EL (cell line): ENCODE measurements around the gene TDRD5.
A peak's percentile ranks its signal among the peaks of the same experiment; 100 is the strongest.
"Not testable (repeated sequence)": the region's sequence is repeated elsewhere in the genome, so short reads cannot be mapped to it uniquely, and the experiment has no call there.

ENCODE experiments used
- DNase-seq: peaks from one replicate; pipeline ENCODE4 v3.0.0-alpha.2; 2016

Gene TDRD5

GRCh38 chr1:179599623-179600249 is 8.1 kb downstream of the TDRD5 start:
- DNase-seq: peak; percentile 25

- DNase-seq: no peak
These were observed 9.5 kb downstream of the TDRD5 start for GRCh38 chr1:179601093-179601492.

- no peak for DNase-seq
These were observed 20.7 kb downstream of the TDRD5 start for GRCh38 chr1:179612361-179612760.

GRCh38 chr1:179630719-179631118 is 39.1 kb downstream of the TDRD5 start:
- no peak for DNase-seq

GRCh38 chr1:179632868-179633267 is 41.2 kb downstream of the TDRD5 start:
- DNase-seq: no peak

GRCh38 chr1:179637211-179637860 is 45.7 kb downstream of the TDRD5 start:
- no peak for DNase-seq

- DNase-seq: no peak
These were observed 69.4 kb downstream of the TDRD5 start for GRCh38 chr1:179661018-179661417.

GRCh38 chr1:179663810-179664209 is 72.2 kb downstream of the TDRD5 start:
- DNase-seq: no peak

- no peak for DNase-seq
These were observed 86.2 kb downstream of the TDRD5 start for GRCh38 chr1:179677882-179678281.

GRCh38 chr1:179694530-179694929 is 102.9 kb downstream of the TDRD5 start:
- DNase-seq: not testable (repeated sequence)

GRCh38 chr1:179702946-179703539 is 111.4 kb downstream of the TDRD5 start:
- no peak for DNase-seq

- peak; percentile 62 for DNase-seq
These were observed 114.8 kb downstream of the TDRD5 start for GRCh38 chr1:179706339-179706941.

- DNase-seq: no peak
These were observed 115.8 kb downstream of the TDRD5 start for GRCh38 chr1:179707406-179707805.

GRCh38 chr1:179708434-179709195 is 117.0 kb downstream of the TDRD5 start:
- DNase-seq: no peak

- peak; percentile 11 for DNase-seq
These were observed 118.3 kb downstream of the TDRD5 start for GRCh38 chr1:179709841-179710329.

GRCh38 chr1:179714159-179714558 is 122.5 kb downstream of the TDRD5 start:
- DNase-seq: no peak

- DNase-seq: no peak
These were observed 123.0 kb downstream of the TDRD5 start for GRCh38 chr1:179714623-179715022.

GRCh38 chr1:179719272-179719671 is 127.6 kb downstream of the TDRD5 start:
- no peak for DNase-seq

- no peak for DNase-seq
These were observed 136.6 kb downstream of the TDRD5 start for GRCh38 chr1:179728271-179728670.

GRCh38 chr1:179729881-179730280 is 138.2 kb downstream of the TDRD5 start:
- DNase-seq: no peak

- DNase-seq: no peak
These were observed 140.0 kb downstream of the TDRD5 start for GRCh38 chr1:179731643-179732042.
